HG02970 (cell line): ENCODE results near the gene SDC3.
"Not testable (repeated sequence)": the region's sequence is repeated elsewhere in the genome, so short reads cannot be mapped to it uniquely, and the experiment has no call there.

Experiments
- ATAC-seq: cut with Tn5 transposase; IDR thresholded peaks from one replicate; pipeline ENCODE4 v1.9.1; 2021; ENCODE audit warnings: mild to moderate bottlenecking, moderate library complexity, moderate number of reproducible peaks; ENCODE audit not compliant: unreplicated experiment, low FRiP score

The SDC3 gene, protein sequence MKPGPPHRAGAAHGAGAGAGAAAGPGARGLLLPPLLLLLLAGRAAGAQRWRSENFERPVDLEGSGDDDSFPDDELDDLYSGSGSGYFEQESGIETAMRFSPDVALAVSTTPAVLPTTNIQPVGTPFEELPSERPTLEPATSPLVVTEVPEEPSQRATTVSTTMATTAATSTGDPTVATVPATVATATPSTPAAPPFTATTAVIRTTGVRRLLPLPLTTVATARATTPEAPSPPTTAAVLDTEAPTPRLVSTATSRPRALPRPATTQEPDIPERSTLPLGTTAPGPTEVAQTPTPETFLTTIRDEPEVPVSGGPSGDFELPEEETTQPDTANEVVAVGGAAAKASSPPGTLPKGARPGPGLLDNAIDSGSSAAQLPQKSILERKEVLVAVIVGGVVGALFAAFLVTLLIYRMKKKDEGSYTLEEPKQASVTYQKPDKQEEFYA

GRCh38 chr1:30908696-30909364 lies at the start of gene SDC3:
TSS of gene SDC3 (minus strand) at chr1:30908758. CDS start at chr1:30908586, 172 bp downstream.
- no peak for ATAC-seq

- ATAC-seq, result no peak
These were observed 49.1 kb upstream of the SDC3 start for GRCh38 chr1:30957560-30958222.

DNA sequence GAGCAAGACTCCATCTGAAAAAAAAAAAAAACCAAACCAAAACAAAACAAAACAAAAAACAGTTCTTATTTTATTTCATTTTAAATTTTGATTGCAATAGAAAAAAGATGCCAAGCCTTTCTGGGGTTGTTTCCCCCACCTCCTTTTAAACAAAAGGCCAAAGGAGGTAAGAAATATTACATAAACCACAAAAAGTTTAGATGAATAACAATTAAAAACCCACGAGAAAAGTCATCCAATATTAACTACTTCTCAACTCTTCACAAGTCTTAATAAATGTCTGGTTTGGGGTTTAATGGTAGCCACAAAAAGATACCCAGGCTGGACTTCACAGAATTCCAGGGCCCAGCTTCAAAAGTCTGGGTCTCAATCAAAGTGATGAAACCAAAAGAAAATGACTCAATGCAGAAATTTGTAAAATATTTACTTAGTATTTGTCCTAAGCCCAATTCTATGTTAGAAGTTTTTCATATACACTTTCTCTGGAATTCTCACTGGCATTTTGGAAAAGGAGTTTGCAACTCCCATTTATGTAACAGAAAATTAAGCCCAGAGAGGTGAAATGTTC lies 47.0 kb upstream of the SDC3 start:
- no peak for ATAC-seq

DNA sequence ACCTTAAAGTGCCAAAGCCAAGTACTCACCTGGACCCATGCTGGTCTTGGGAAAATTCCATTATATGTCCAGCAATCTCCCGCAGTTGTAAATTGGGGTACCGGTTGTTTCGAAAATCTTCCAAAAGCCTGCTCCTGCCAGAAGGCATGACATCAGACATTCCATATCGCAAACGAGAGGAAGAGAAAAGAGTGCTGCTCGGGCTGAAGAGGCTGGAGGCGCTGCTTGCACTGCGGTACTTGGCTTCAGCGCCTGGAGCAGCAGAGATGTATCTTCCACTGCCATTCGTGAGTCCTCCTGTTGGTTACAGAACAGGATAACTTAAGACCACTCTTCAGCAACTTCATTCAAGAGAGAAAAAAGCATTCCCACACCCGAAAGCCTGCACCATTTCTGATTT lies 45.1 kb upstream of the SDC3 start:
- no peak for ATAC-seq

DNA sequence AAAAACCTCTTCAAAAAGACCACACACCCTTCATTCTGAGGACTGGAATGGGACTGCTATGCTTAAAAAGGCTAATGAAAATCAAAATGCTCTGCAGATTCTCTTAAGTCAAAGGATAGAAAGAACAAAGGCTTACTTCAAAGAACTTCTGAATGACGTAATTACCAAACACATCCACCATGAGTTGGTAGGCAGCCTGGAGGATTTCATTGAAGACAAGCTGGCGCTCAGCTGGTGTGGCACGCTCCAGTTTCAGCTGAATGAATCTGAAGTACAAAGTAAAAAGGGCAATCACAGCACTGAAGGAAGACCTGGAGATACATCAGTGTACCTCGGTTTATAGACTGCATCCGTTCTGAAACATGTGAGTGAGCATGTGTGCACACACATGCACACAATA lies 43.5 kb upstream of the SDC3 start:
- no peak for ATAC-seq

DNA sequence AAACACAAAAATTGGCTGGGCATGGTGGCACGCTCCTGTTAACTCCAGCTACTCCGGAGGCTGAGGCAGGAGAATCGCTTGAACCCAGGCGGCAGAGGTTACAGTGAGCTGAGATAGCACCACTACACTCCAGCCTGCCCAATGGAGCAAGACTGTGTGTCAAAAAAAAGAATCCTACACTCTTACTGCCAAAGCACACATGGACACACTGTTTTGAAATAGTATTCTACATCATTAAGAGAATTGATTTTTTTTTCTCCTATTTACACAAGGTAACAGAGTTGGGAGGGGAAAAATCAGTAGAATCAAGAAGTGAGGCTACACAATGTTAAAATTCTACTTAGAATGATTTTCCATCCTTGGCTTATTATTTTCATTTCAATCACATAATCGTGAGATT lies 42.1 kb upstream of the SDC3 start:
- no peak for ATAC-seq

DNA sequence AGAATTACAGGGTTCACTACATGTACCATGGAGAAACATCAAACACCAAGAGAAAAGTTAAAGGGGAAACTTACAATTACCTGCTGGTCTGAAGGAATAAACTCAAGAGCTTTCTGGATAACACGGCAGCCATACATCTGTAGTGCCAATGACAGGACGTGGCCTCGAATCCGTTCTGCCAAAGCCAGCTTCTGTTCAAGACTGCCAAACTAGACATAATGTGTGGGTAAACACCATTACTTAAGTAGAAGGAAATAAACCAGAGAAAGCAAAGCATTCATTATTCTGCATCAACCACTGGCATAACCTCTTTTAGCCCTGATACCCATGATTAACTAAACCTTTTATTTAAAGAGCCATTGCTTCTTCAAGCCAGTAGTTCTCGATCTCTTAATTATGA lies 41.5 kb upstream of the SDC3 start:
- ATAC-seq, result no peak

DNA sequence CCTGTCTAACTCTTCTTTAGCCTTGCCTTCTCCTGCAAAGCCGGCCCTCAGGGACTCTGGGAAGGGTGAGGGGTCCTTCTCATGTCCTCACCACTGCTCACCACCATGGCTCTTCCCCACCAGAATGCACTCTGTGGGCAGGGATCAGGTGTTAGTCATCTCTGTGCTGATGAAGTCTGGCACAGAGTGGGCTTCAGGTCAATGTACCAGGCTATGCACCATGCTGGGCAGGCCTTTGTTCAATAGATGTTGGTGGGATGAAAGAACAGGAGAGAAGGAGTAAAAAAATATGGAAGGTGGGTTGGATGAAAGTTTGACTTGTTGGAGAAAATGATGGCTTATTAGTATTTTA lies 40.9 kb upstream of the SDC3 start:
- ATAC-seq, result not testable (repeated sequence)

- not testable (repeated sequence) for ATAC-seq
These were observed 40.4 kb upstream of the SDC3 start for GRCh38 chr1:30948813-30949486.

DNA sequence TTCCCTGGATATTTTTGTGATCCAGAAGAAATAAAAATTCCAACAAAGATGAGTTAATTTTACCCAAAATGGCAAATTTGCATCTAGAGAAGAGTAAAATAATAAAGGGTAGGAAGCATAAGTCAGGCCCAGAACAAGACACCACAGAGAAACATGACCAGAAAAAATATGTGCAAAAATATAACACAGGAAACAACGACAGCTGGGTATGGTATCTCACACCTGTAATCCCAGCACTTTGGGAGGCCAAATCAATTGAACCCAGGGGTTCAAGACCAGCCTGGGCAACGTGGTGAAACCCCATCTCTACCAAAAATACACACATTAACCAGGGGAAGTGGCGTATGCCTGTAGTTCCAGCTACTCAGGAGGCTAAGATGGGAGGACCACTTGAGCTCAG lies 39.7 kb upstream of the SDC3 start:
- no peak for ATAC-seq

- ATAC-seq, result no peak
These were observed 38.7 kb upstream of the SDC3 start for GRCh38 chr1:30947212-30947611.

DNA sequence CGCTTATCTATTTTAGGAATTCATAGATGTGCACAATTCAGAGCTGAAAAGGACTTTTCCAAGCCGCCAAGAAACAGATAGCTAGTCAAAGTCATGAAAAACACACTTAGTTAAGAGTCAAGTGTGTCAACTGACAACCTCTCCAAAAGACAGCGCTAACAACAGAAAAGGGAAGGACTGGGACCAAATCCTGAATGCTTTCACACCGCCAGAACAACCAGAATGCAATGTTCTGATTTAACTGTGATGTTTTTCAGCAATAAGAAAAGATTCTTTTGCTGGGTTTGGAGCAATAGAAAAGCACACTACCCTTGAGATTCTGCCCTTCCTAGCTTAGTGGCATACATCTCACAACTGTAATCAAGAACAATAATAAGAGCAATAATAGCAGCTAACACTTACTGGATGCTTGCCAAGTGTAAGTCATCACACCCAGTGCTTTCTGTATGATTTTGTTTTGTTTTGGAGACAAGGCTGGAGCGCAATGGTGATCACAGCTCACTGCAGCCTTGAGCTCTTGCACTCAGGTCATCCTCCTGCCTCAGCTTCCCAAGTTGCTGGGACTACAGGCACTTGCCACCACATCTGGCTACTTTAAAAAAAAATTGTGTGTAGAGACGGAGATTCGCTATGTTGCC lies 33.9 kb upstream of the SDC3 start:
- ATAC-seq, result no peak

GRCh38 chr1:30940541-30940940 lies 32.0 kb upstream of the SDC3 start:
- no peak for ATAC-seq

GRCh38 chr1:30936541-30937171 lies 28.1 kb upstream of the SDC3 start:
- ATAC-seq, result no peak

GRCh38 chr1:30935758-30936157 lies 27.2 kb upstream of the SDC3 start:
- ATAC-seq, result not testable (repeated sequence)

DNA sequence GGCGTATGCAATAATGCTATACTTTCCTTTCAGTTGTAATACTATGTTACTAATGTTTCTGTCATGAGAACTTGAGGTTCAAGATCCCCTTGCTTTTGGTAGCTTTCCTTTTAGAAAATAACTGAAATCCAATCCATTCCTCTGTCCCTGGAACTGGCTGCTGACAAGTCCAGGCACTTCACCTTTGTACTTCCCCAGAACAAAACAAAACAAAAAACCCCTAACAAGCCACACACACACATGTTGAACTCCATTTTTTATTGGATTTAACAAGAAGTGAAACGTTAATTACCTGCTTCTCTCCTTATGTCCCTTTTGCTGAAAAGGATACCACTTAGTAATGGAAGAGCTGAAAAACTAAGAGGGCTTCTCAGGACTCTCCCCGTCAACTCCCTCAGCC lies 26.1 kb upstream of the SDC3 start:
- no peak for ATAC-seq

GRCh38 chr1:30933874-30934252 lies 25.3 kb upstream of the SDC3 start:
- no peak for ATAC-seq

GRCh38 chr1:30930631-30931173 lies 22.1 kb upstream of the SDC3 start:
- ATAC-seq, result no peak

DNA sequence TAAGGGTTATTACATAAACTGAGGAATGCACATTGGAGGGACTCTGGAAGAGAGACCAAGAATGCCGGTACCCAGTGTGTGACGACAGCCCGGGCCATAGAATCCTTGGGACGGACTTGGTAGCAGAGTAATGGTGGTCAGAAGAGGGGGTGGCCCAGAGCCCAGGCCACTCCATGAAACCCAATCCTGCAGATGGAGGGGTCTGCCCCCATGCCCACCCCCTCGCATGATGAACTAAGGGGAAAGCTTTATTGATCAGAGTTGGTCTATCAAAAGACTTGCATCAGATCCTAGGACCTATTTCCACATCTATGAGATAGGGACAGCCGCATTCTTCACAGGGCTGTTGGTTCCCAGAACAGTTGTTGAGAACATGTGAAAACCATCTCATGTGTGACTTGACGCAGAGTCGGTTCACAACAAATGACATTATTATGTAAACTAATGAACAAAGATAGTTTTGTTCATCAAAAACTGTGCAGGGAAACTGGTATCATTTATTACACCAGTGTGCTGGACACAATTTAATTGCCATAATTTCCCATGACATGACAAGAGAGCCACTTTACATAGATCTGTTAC lies 21.5 kb upstream of the SDC3 start:
- no peak for ATAC-seq
